NCI-H2196 (cell line): Measurements from ENCODE around the gene GNB5.

Experiments used
- DNase-seq: peaks from one replicate; lab custom pipeline; 2025; ENCODE audit not compliant: unreplicated experiment; lab: John Stamatoyannopoulos, UW

GNB5 gene

DNA sequence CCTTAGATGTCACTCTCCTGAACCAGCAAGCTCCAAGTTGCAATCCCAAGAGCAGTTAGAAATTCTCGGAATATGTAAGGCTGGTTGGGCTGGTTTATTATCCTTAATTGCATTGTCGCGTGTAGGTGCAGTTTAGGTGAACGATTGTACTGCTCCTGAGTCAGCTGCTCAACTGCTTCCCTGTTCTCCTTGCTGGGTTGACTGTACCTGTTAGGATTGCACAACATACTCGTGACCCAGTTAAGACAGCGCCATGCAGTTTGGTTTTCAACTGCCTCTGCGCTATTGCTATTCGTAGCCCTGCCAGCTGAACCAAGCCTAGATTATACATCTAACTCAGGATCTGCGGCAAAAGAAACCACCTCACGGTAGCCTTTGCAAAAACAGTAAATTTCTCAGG is 119.6 kb downstream of the GNB5 start:
- DNase-seq = no peak

GRCh38 chr15:52069559-52069958 is 121.6 kb downstream of the GNB5 start:
- DNase-seq = no peak

DNA sequence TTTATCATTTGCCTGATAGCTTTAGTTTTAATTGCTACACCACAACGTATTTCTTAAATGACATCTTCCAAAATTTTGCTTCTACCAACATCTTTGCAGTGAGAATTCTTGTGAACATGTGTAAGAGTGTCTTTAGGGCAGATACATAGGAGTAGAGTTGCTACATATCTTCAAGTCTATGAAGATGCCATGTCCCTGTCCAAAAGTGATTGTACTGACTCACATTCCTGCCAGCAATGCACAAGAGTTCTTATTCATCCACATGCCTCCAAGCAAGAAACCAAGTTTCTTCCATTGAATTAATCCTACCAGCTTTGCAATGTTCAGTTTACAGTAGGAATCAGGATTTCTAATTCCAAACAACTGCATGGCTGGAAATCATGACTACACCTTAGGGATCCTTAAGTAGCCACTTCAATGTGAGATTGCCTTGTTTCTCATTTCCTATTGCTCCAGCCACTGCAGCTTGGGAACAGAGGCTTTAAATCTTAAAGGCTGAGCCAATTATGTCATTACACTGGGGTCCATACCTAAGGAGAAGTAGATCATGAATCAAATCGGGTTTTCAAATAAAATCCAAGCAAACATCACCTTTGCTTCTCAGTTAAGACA is 123.1 kb downstream of the GNB5 start:
- no peak for DNase-seq

- no peak for DNase-seq
These were observed 123.7 kb downstream of the GNB5 start for GRCh38 chr15:52067545-52067926.

DNA sequence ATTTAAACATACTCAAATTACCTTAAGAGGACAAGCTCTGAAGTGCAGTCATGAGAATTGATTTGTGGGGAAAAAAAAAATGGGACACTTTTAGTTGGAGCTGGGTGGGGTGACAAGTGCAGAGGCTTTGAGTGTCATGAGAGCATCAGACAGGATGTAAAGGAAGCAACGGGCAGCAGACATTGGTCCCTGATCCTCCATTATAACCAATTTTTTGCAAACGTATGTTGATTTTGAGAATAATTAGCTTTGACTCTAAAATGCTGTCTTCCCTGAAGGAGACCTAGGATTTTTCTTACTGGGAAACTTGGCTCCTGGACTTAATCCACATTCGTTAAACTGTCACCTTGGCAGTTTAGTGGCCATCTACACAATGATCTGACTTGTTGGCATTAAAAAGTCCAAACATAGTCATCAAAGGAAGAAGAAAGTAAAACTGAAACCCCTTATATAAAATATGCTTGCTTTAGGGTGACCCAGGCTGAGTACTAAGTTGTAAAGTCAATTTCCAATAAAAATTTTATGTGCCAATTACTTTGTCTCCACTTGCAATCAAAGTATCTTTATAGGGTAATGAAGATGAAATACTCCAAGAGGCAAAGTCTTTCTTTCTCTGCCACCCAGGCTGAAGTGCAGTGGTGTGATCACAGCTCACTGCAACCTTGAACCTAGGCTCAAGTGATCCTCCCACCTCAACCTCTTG is 124.2 kb downstream of the GNB5 start:
- DNase-seq = no peak
